ENCODE data around the gene MCF2L2. TPM values are rescaled to one million over a fixed set of nuclear protein-coding genes. Genes with fewer than 3 reads are reported as not detected.

Gene MCF2L2
- total and polyA plus RNA-seq, 9 of the 15 experiments (the other 6 are each of a cell fraction or from before 2014, with no cell fraction given): 0.56 to 4.2 (median 3.0) TPM

- TF ChIP-seq HINFP (tag; conservative IDR thresholded peaks at IDR 0.05; ENCODE audit: low read depth): no peak
- TF ChIP-seq REST (IDR thresholded peaks at IDR 0.05; ENCODE audit: borderline replicate concordance): no peak
- no peak for TF ChIP-seq REST (CRISPR knock-in tag; IDR thresholded peaks at IDR 0.05; ENCODE audit: low read depth)
- no peak for TF ChIP-seq SAP30 (IDR thresholded peaks at IDR 0.05; ENCODE audit: borderline replicate concordance, insufficient read depth, low read depth, low read length, poor library complexity, severe bottlenecking)
- TF ChIP-seq FUS (optimal IDR thresholded peaks at IDR 0.05; ENCODE audit: low read depth, low read length): no peak
- TF ChIP-seq XRCC5 (IDR thresholded peaks at IDR 0.05; ENCODE audit: low read depth, low read length): peak; percentile 55; the same call in 1 of the 2 replicates
- TF ChIP-seq MXI1 (IDR thresholded peaks at IDR 0.05; ENCODE audit: low read depth, low read length): no peak
- no peak for TF ChIP-seq FOXP1 (CRISPR knock-in tag; IDR thresholded peaks at IDR 0.05)
- no peak for TF ChIP-seq ZNF507 (tag; conservative IDR thresholded peaks at IDR 0.05)
- TF ChIP-seq, protein P1, sequence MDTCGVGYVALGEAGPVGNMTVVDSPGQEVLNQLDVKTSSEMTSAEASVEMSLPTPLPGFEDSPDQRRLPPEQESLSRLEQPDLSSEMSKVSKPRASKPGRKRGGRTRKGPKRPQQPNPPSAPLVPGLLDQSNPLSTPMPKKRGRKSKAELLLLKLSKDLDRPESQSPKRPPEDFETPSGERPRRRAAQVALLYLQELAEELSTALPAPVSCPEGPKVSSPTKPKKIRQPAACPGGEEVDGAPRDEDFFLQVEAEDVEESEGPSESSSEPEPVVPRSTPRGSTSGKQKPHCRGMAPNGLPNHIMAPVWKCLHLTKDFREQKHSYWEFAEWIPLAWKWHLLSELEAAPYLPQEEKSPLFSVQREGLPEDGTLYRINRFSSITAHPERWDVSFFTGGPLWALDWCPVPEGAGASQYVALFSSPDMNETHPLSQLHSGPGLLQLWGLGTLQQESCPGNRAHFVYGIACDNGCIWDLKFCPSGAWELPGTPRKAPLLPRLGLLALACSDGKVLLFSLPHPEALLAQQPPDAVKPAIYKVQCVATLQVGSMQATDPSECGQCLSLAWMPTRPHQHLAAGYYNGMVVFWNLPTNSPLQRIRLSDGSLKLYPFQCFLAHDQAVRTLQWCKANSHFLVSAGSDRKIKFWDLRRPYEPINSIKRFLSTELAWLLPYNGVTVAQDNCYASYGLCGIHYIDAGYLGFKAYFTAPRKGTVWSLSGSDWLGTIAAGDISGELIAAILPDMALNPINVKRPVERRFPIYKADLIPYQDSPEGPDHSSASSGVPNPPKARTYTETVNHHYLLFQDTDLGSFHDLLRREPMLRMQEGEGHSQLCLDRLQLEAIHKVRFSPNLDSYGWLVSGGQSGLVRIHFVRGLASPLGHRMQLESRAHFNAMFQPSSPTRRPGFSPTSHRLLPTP (IDR thresholded peaks at IDR 0.05; ENCODE audit: borderline replicate concordance, extremely low read depth, insufficient read length): no peak
- TF ChIP-seq TAL1 (IDR thresholded peaks at IDR 0.05): peak; percentile 80
- TF ChIP-seq FOXJ3 (CRISPR knock-in tag; IDR thresholded peaks at IDR 0.05): no peak
- TF ChIP-seq RBM39 (optimal IDR thresholded peaks at IDR 0.05; ENCODE audit: low read depth, low read length): no peak
- no peak for TF ChIP-seq STAT5B (CRISPR knock-in tag; IDR thresholded peaks at IDR 0.05)
Observed at GRCh38 chr3:183410280-183410679, 18.1 kb downstream of the MCF2L2 start (continued).
